Sigmoid colon (tissue), 7 donors: Measurements from ENCODE around the gene POLR3E. TPM values are rescaled to one million over a fixed set of nuclear protein-coding genes. Genes with fewer than 3 reads are reported as not detected.
A peak's percentile ranks its signal among the peaks of the same experiment; 100 is the strongest.
"Not testable (repeated sequence)": the region's sequence is repeated elsewhere in the genome, so short reads cannot be mapped to it uniquely, and the experiment has no call there.

Experiments
- DNase-seq: peaks from one replicate; pipeline ENCODE4 v3.0.0-alpha.2; 2019
- H3K27ac ChIP-seq, 4 donors: fragments of 200-600 bp; sonication (generic); one replicate each; pipeline ENCODE4 v1.5.1; 2016 to 2019; ENCODE audit warnings: mild to moderate bottlenecking in 1 of 4
- H3K27me3 ChIP-seq, 3 donors: fragments of 200-600 bp; sonication (generic); one replicate each; pipeline ENCODE4 v1.5.1; 2019; ENCODE audit warnings: mild to moderate bottlenecking in 1 of 3
- H3K36me3 ChIP-seq, 4 donors: fragments of 200-600 bp; sonication (generic); one replicate each; pipeline ENCODE4 v1.5.1; 2016 to 2019
- H3K4me1 ChIP-seq, 4 donors: fragments of 200-600 bp; sonication (generic); one replicate each; pipeline ENCODE4 v1.5.1; 2017 to 2019
- H3K4me3 ChIP-seq, 4 donors: fragments of 200-600 bp; sonication (generic); one replicate each; pipeline ENCODE4 v1.5.1; 2017 to 2019; ENCODE audit warnings: mild to moderate bottlenecking in 2 of 4, moderate library complexity in 1 of 4
- H3K9me3 ChIP-seq, 4 donors: fragments of 200-600 bp in 3 of 4; sonication (generic) in 3 of 4; one replicate each; pipeline versions ENCODE4 v1.5.1 to v1.6.1; 2013 to 2019
- EP300 ChIP-seq, 4 donors: sonication (generic); formaldehyde crosslinking; IDR thresholded peaks; one replicate each; pipeline ENCODE4 v1.6.1; 2017; ENCODE audit warnings: antibody characterized with exemption in 4 of 4
- POLR2A ChIP-seq, 2 donors: fragments of 450-650 bp; IDR thresholded peaks; one replicate each; pipeline ENCODE4 v1.6.1; 2016; ENCODE audit warnings: antibody characterized with exemption in 2 of 2, mild to moderate bottlenecking in 2 of 2, moderate library complexity in 2 of 2
- POLR2AphosphoS5 ChIP-seq, 4 donors: sonication (generic); formaldehyde crosslinking; IDR thresholded peaks; one replicate each; pipeline ENCODE4 v1.6.1; 2017; ENCODE audit warnings: antibody characterized with exemption in 4 of 4
- WGBS, 2 donors: extraction: QIAGEN DNeasy Blood & Tissue Kit; methylation state at CpG; one replicate each; pipeline ENCODE4 v1.1.7; 2013; 5-methylcytosine and 5-hydroxymethylcytosine counted together
- intact Hi-C: fragments of 100-400 bp; cut with DNase I; formaldehyde crosslinking; loops from one replicate; pipeline ENCODE4 v1.15.1; 2023
- polyA plus RNA-seq, 3 donors: library from polyadenylated mRNA; stranded (reverse); fragments of 200-250 nt; gene quantifications; one replicate each; pipeline ENCODE4 v1.2.3, GENCODE V29; 2013
- total RNA-seq, 4 donors: library from RNA; depleted of rRNA; stranded (reverse); fragments of >200 nt; gene quantifications; one replicate each; pipeline ENCODE4 v1.1.0, GENCODE V29; 2016
- TF ChIP-seq, protein P1 (sequence below), 4 experiments: fragments of 450-650 bp in 3 of 4; fragments of 200-600 bp in 1 of 4; IDR thresholded peaks; one replicate each; pipeline ENCODE4 v1.5.1; 2016 to 2019; ENCODE audit warnings: antibody characterized with exemption in 4 of 4, mild to moderate bottlenecking in 3 of 4, moderate library complexity in 2 of 4
- donor health status: healthy with polysubstance abuse.
- donor health status: Bipolar disorder and iron deficiency.
- donor health status: healthy.

The POLR3E gene
- total and polyA plus RNA-seq, 7 donors, result 10.6 to 68.7 (median 39.3) TPM

DNA sequence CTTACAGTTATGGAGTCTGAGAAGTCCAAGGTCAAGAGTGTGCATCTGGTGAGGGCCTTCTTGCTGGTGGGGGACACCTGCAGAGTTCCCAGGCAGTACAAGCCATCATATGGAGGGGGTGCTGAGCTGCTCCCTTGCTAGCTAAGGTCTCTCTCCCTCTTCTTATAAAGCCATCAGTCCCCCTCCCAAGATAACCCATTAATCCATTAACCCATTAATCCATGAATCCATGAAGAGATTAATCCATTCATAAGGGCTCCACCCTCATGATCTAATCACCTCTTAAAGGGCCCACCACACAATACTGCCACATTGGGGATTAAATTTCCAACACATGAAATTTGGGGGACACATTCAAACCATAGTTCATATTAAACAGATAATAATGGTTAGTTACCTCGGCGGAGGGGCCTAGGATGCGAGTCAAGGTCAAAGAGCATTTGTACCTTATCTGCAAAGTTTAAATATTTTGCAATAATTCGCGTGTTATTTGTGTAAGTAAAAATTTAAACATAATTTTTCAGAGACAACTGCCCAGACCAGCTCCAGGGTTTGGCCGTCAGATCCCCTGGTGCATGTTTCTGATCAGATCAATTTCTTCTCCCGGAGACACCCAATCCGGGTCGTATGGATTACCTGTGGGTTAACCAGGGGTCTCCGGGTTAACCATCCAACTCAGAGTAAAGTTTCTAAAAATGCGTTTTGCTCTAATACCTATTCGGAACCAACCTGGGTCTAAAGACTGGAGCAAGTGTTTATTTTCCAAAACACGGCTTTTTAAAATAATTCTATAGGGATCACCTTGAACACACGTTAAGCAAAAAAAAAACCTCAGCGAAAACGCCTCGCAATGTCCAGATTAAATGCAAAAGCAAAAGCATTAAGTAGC is 740 bp upstream of the POLR3E start:
- peak; percentile 64 for DNase-seq
- Histone ChIP-seq H3K9me3 (no peaks in the 10 kb centered on the region), H3K36me3 (no peaks in the 10 kb centered on the region), H3K27ac (peak overlapping the region; percentile 20 to 96 (median 76)), H3K4me3 (peak overlapping the region; percentile 30 to 98 (median 77)), H3K4me1 (peaks cover 0 to 39% (median 26%) of the 10 kb centered on the region in 4 donors), H3K27me3 (no peaks in the 10 kb centered on the region)
- no peak for TF ChIP-seq POLR2A (IDR thresholded peaks at IDR 0.05)
- TF ChIP-seq, protein P1, sequence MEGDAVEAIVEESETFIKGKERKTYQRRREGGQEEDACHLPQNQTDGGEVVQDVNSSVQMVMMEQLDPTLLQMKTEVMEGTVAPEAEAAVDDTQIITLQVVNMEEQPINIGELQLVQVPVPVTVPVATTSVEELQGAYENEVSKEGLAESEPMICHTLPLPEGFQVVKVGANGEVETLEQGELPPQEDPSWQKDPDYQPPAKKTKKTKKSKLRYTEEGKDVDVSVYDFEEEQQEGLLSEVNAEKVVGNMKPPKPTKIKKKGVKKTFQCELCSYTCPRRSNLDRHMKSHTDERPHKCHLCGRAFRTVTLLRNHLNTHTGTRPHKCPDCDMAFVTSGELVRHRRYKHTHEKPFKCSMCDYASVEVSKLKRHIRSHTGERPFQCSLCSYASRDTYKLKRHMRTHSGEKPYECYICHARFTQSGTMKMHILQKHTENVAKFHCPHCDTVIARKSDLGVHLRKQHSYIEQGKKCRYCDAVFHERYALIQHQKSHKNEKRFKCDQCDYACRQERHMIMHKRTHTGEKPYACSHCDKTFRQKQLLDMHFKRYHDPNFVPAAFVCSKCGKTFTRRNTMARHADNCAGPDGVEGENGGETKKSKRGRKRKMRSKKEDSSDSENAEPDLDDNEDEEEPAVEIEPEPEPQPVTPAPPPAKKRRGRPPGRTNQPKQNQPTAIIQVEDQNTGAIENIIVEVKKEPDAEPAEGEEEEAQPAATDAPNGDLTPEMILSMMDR (IDR thresholded peaks at IDR 0.05), result no peak
- TF ChIP-seq EP300 (IDR thresholded peaks at IDR 0.05), result no peak
- WGBS, 2 donors, result 2 to 3% methylated on average over 17 of the region's 17 CpGs
- intact Hi-C loops, result loop anchor here (1.0 to 5.0 kb wide), 7 partner anchors 51 to 344 kb away; partner anchors contain the start of genes EEF2K, PDZD9 and UQCRC2

DNA sequence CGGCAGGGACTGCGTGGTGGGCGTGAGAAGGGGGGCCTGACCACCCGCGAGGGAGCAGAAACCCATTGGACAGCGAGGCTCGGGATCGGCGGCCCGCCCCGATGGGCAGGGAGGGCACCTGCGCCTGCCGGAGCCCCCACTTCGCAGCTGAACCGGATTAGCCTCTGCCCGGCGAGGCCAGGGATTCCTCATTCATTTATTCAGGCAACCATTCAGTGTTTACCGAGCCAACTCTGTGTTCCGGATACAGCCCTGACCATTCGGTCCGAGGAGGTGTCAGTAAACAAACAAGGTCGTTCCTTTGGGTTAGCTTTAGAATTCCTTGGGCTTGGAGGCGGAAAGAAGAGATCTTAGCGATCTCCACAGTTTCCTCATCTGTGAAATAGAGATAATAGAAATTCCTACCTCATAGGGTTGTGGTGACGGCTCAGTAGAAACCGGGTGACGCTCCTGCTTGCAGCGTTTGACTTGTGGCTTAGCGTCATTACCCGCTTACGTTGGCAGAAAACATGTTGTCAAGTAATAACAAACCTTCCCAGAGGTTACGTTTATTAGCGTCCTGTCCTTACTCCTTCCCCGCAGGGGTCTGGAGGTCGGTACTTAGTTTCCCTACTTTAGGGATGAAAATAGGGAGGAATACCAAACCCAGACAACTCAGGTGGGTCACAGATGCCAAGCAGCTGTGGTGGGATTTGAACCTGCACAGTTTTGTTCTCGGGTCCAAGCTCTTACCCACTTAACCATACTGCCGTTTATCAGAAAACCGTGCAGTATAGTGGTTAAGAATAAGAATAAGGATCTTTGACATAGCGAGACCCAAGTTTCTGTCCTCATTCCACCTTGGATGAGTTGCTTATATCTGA is 893 bp downstream of the POLR3E start:
- Histone ChIP-seq H3K9me3 (no peaks in the 10 kb centered on the region), H3K4me1 (peaks cover 0 to 39% (median 26%) of the 10 kb centered on the region in 4 donors), H3K4me3 (peak overlapping the region; percentile 65 to 98 (median 83)), H3K27me3 (no peaks in the 10 kb centered on the region), H3K27ac (peak overlapping the region; percentile 93 to 96 (median 95)), H3K36me3 (peaks cover 0 to 13% (median 1%) of the 10 kb centered on the region in 4 donors)
- DNase-seq, result peak; percentile 85
- WGBS, 2 donors, result 0 to 1% methylated on average over 39 of the region's 39 CpGs
- intact Hi-C loops, result loop anchor here (1.0 to 5.0 kb wide), 7 partner anchors 49 to 346 kb away; partner anchors contain the start of genes EEF2K, PDZD9 and UQCRC2
- TF ChIP-seq, protein P1 (IDR thresholded peaks at IDR 0.05), result no peak
- TF ChIP-seq POLR2AphosphoS5 (IDR thresholded peaks at IDR 0.05), result peak; percentile 35 to 75 (median 64)
- TF ChIP-seq EP300 (IDR thresholded peaks at IDR 0.05), result peak in 2 of 4 donors; percentile 26 to 49

DNA sequence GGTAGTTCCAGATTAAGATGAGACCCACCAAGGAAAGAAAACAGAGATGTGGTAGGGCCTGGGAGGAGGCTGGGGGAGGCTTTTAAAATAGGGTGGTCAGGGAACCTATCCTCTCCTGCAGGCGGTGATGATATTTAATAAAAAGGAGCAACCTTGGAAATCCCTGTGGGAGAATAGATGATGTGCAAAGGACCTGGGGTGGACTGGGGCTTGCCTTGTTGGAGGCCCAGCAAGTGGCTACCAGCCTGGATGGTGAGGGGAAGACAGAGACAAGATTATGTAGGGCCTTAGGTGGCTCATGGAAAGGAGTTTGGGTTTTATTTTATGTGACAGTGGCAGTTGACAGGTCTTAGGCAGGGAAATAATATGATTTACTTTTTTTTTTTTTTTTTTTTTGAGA is 1.8 kb downstream of the POLR3E start:
- no peaks in the 10 kb centered on the region for H3K9me3 ChIP-seq
- H3K27me3 ChIP-seq, result no peaks in the 10 kb centered on the region
- peak overlapping the region; percentile 93 to 96 (median 95) for H3K27ac ChIP-seq
- peaks cover 0 to 39% (median 26%) of the 10 kb centered on the region in 4 donors for H3K4me1 ChIP-seq
- WGBS, 2 donors, result 97 to 100% methylated on average over 1 of the region's 1 CpG
- no peak for DNase-seq
- no peak overlapping the region for H3K4me3 ChIP-seq
- intact Hi-C loops, result loop anchor here (5.0 kb wide), 4 partner anchors 48 to 347 kb away; partner anchors contain the start of gene UQCRC2
- peaks cover 0 to 21% (median 2%) of the 10 kb centered on the region in 4 donors for H3K36me3 ChIP-seq
- TF ChIP-seq POLR2AphosphoS5 (IDR thresholded peaks at IDR 0.05) (no peak), POLR2A (IDR thresholded peaks at IDR 0.05) (no peak), EP300 (IDR thresholded peaks at IDR 0.05) (no peak)
- TF ChIP-seq, protein P1 (IDR thresholded peaks at IDR 0.05), result no peak

DNA sequence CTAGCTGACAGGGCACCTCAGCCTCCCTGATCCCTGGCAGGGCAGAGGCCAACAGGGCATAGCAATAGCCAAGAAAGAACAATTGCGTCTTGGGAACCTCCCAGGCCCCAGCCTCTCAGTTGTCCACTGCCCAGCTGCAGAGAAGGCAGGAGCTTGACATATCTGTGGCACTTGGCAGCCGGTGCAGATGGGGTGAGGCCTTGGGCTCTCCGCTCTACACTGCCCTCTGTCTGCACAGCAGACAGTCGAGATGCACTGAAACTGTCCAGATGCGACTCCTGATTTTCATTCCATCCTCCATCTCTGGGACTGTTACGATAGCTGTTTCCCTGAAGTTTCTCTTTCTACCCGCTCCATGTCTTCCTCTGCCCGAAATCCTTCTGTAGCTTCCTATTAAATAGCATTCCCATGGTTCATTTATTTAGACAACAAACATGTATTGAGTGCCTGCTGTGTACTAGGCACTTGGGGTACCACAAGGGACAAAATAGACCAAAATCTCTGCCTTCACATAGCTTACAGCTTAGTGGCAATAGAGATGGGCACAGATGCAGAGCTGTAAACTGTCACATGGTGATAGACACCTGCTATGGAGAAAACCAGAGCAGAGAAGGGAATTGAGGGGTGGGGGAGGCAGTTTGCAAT is 3.3 kb downstream of the POLR3E start:
- 36 to 45% methylated on average over 8 of the region's 8 CpGs for WGBS, 2 donors
- TF ChIP-seq, protein P1 (IDR thresholded peaks at IDR 0.05), result peak in 3 of 4 experiments; percentile 43 to 57 (median 47)
- TF ChIP-seq EP300 (IDR thresholded peaks at IDR 0.05), result no peak
- no peak for TF ChIP-seq POLR2A (IDR thresholded peaks at IDR 0.05)
- peak in 2 of 4 donors; percentile 6 to 48 for TF ChIP-seq POLR2AphosphoS5 (IDR thresholded peaks at IDR 0.05)
- H3K4me3 ChIP-seq, result no peak overlapping the region
- DNase-seq, result peak; percentile 76
- H3K4me1 ChIP-seq, result peaks cover 0 to 39% (median 26%) of the 10 kb centered on the region in 4 donors
- peak overlapping the region; percentile 17 to 96 (median 69) for H3K27ac ChIP-seq
- H3K9me3 ChIP-seq, result no peaks in the 10 kb centered on the region
- H3K36me3 ChIP-seq, result peaks cover 0 to 36% (median 10%) of the 10 kb centered on the region in 4 donors
- intact Hi-C loops, result no loop called here
- H3K27me3 ChIP-seq, result no peaks in the 10 kb centered on the region

DNA sequence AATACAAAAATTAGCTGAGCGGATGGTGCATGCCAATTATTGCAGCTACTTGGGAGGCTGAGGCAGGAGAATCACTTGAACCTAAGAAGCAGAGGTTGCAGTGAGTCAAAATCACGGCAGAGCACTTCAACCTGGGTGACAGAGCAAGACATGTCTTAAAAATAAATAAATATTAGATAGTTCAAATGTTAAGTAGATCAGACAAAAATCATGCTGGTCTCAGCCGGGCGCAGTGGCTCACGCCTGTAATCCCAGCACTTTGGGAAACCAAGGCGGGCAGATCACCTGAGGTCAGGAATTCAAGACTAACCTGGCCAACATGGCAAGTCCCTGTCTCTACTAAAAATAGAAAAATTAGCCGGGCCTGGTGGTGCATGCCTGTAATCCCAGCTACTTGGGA is 4.2 kb downstream of the POLR3E start:
- H3K9me3 ChIP-seq, H3K27me3 ChIP-seq, intact Hi-C loops, H3K27ac ChIP-seq, DNase-seq, H3K4me3 ChIP-seq: not testable (repeated sequence)
- peaks cover 0 to 33% (median 23%) of the 10 kb centered on the region in 4 donors for H3K4me1 ChIP-seq
- peaks cover 0 to 44% (median 14%) of the 10 kb centered on the region in 4 donors for H3K36me3 ChIP-seq
- WGBS, 2 donors, result 94% methylated on average over 7 of the region's 7 CpGs
